Measurements from ENCODE around the gene RREB1. TPM values are rescaled to one million over a fixed set of nuclear protein-coding genes. Genes with fewer than 3 reads are reported as not detected.

RREB1 gene
- total RNA-seq, 4 donors from 2014 or later: 73.9 to 214 (median 107) TPM

GRCh38 chr6:7087066-7087465 is 20.7 kb upstream of the RREB1 start:
- TF ChIP-seq CTCF (IDR thresholded peaks at IDR 0.05) (peak in 2 of 5 experiments; percentile 9 to 13), EP300 (IDR thresholded peaks at IDR 0.05; ENCODE audit: low read depth) (no peak)
- 51% methylated on average over 3 of the region's 3 CpGs; no CpG with 5 or more reads in 1 of the 2 donors for WGBS, 2 donors (ENCODE audit: low coverage in 1 of 2)

DNA sequence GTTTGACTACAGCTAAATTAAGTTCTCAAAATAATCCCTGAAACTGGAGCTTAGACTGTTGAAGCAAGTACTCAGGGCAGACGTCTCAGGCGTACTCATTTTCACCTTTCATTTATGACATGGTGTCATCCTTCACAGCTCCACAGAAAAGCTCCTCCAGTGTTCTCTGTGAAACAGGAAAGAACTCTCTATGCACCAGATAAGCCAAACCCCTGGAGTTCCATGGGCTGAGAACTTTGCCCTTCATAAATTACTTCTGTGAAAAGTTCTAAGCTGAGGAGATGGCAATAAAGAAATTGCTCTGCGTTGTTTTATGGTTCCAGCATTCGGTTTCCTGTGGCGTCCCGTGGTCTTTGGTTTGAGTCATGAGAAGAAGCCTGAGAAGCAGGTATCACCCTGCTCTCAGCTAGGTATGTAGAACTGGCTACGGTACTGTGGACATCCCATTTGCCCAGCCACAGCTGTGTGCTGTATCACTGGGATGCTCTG is 20.2 kb upstream of the RREB1 start:
- Histone ChIP-seq H3K4me3 (peak overlapping the region in 2 of 4 donors; percentile 13 to 31), H3K9me3 (no peaks in the 10 kb centered on the region), H3K27me3 (no peaks in the 10 kb centered on the region), H3K36me3 (no peaks in the 10 kb centered on the region), H3K4me1 (peaks cover 14 to 30% (median 23%) of the 10 kb centered on the region in 4 donors), H3K27ac (peak overlapping the region; percentile 78 to 91 (median 84))
- no peak for TF ChIP-seq EP300 (IDR thresholded peaks at IDR 0.05; ENCODE audit: low read depth)
- TF ChIP-seq CTCF (IDR thresholded peaks at IDR 0.05): no peak
- TF ChIP-seq POLR2A (IDR thresholded peaks at IDR 0.05): peak; percentile 47
- TF ChIP-seq POLR2AphosphoS5 (IDR thresholded peaks at IDR 0.05): peak in 2 of 3 donors; percentile 49 to 70
- 21 to 25% methylated on average over 7 of the region's 7 CpGs for WGBS, 2 donors (ENCODE audit: low coverage in 1 of 2)
- intact Hi-C loops (cut with DNase I; ENCODE audit: low total_unique reads): no loop called here
- in situ Hi-C loops (cut with MboI; ENCODE audit: low pct_ligation_motif_present in 1 of 4, low pct_unique_long_range_greater_than_20kb in 1 of 4, low sequenced_read_pairs in 3 of 4): no loop called here
- DNase-seq: peak; percentile 73

More at GRCh38 chr6:7087066-7087465, 20.7 kb upstream of the RREB1 start:
- in situ Hi-C loops (cut with MboI; ENCODE audit: low pct_ligation_motif_present in 1 of 4, low pct_unique_long_range_greater_than_20kb in 1 of 4, low sequenced_read_pairs in 3 of 4): no loop called here
- Histone ChIP-seq H3K27ac (peak overlapping the region; percentile 78 to 91 (median 84)), H3K9me3 (no peaks in the 10 kb centered on the region), H3K4me1 (peaks cover 14 to 30% (median 23%) of the 10 kb centered on the region in 4 donors), H3K36me3 (no peaks in the 10 kb centered on the region), H3K4me3 (peak overlapping the region in 3 of 4 donors; percentile 9 to 31 (median 13)), H3K27me3 (no peaks in the 10 kb centered on the region)
- no peak for DNase-seq
- intact Hi-C loops (cut with DNase I; ENCODE audit: low total_unique reads): no loop called here

DNA sequence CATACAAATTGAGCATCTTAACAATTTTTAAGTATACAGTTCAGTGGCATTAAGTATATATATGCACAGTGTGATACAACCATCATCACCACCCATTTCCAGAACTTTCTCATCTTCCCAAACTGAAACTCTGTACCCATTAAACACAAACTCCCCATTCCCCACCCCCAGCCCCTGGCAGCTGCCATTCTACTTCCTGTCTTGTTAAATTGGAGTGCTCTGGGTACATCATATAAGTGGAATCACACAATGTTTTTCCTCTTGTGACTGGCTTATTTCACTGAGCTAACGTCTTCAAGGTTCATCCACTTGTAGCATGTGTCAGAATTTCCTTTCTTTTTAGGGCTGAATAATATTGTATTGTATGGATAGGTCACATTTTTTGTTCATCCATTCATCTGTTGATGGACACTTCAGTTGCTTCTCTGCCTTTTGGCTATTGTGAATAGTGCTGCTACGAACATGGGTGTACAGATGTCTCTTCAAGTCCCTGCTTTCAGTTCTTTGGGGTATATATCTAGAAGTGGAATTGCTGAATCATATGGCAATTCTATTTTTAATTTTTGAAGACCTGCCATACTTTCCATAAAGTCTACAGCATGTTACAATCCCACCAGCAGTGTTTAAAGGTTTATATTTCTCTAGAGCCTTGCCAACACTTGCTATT is 19.6 kb upstream of the RREB1 start:
- no peak for DNase-seq
- TF ChIP-seq CTCF (IDR thresholded peaks at IDR 0.05): no peak
- TF ChIP-seq POLR2A (IDR thresholded peaks at IDR 0.05): no peak
- TF ChIP-seq POLR2AphosphoS5 (IDR thresholded peaks at IDR 0.05): no peak
- no peak for TF ChIP-seq EP300 (IDR thresholded peaks at IDR 0.05; ENCODE audit: low read depth)
- H3K36me3 ChIP-seq: no peaks in the 10 kb centered on the region
- H3K27me3 ChIP-seq: no peaks in the 10 kb centered on the region
- intact Hi-C loops (cut with DNase I; ENCODE audit: low total_unique reads): no loop called here
- H3K27ac ChIP-seq: peak overlapping the region; percentile 78 to 91 (median 84)
- 23 to 61% methylated on average over 1 to 2 of the region's 2 CpGs for WGBS, 2 donors (ENCODE audit: low coverage in 1 of 2)
- in situ Hi-C loops (cut with MboI; ENCODE audit: low pct_ligation_motif_present in 1 of 4, low pct_unique_long_range_greater_than_20kb in 1 of 4, low sequenced_read_pairs in 3 of 4): no loop called here
- H3K9me3 ChIP-seq: no peaks in the 10 kb centered on the region
- H3K4me3 ChIP-seq: no peak overlapping the region
- peaks cover 14 to 30% (median 23%) of the 10 kb centered on the region in 4 donors for H3K4me1 ChIP-seq

GRCh38 chr6:7098993-7099392 is 8.8 kb upstream of the RREB1 start:
- no peaks in the 10 kb centered on the region for H3K27me3 ChIP-seq
- H3K36me3 ChIP-seq: no peaks in the 10 kb centered on the region
- no peak overlapping the region for H3K4me3 ChIP-seq
- intact Hi-C loops (cut with DNase I; ENCODE audit: low total_unique reads) (no loop called here), in situ Hi-C loops (cut with MboI; ENCODE audit: low pct_ligation_motif_present in 1 of 4, low pct_unique_long_range_greater_than_20kb in 1 of 4, low sequenced_read_pairs in 3 of 4) (no loop called here)
- no peaks in the 10 kb centered on the region for H3K9me3 ChIP-seq
- DNase-seq: no peak
- peaks cover 0 to 11% (median 0%) of the 10 kb centered on the region in 4 donors for H3K4me1 ChIP-seq
- TF ChIP-seq CTCF (IDR thresholded peaks at IDR 0.05) (no peak), POLR2AphosphoS5 (IDR thresholded peaks at IDR 0.05) (no peak), EP300 (IDR thresholded peaks at IDR 0.05; ENCODE audit: low read depth) (no peak), POLR2A (IDR thresholded peaks at IDR 0.05) (no peak)
- H3K27ac ChIP-seq: no peak overlapping the region
- WGBS, 2 donors (ENCODE audit: low coverage in 1 of 2): 48% methylated on average over 2 of the region's 2 CpGs; no CpG with 5 or more reads in 1 of the 2 donors

All from transverse colon (tissue), 4 donors.